GM06990 (cell line): ENCODE results near the gene PAPOLG.

Experiments
- DNase-seq: peaks from one replicate; pipeline ENCODE4 v3.0.0-alpha.2; 2011; ENCODE audit not compliant: insufficient read length; ENCODE audit errors: extremely low read depth
- H3K27me3 ChIP-seq: replicated peaks from 2 replicates; pipeline ENCODE4 v1.6.0; 2011; ENCODE audit warnings: low read length; ENCODE audit not compliant: control insufficient read depth, insufficient read depth
- H3K36me3 ChIP-seq: 2 replicates; pipeline ENCODE4 v1.5.1; 2011; ENCODE audit warnings: low read length; ENCODE audit not compliant: control insufficient read depth, insufficient read depth
- H3K4me3 ChIP-seq: replicated peaks from 2 replicates; pipeline ENCODE4 v1.5.1; 2011; ENCODE audit warnings: low read depth, mild to moderate bottlenecking, control low read depth, low read length
- CTCF ChIP-seq: IDR thresholded peaks from 2 replicates; pipeline ENCODE4 v1.5.1; 2011; ENCODE audit warnings: low read length, control low read depth, mild to moderate bottlenecking, inconsistent platforms; ENCODE audit not compliant: insufficient read depth, poor library complexity, severe bottlenecking

PAPOLG gene

GRCh38 chr2:60759654-60760053, 3.6 kb downstream of the PAPOLG start:
- Histone ChIP-seq H3K4me3 (no peak overlapping the region), H3K27me3 (no peaks in the 10 kb centered on the region), H3K36me3 (peaks cover 1% of the 10 kb centered on the region)
- no peak for DNase-seq
- TF ChIP-seq CTCF: no peak

GRCh38 chr2:60764736-60765534, 8.9 kb downstream of the PAPOLG start:
- Histone ChIP-seq H3K36me3 (peaks cover 6% of the 10 kb centered on the region), H3K4me3 (no peak overlapping the region), H3K27me3 (no peaks in the 10 kb centered on the region)
- no peak for DNase-seq
- TF ChIP-seq CTCF: no peak

DNA sequence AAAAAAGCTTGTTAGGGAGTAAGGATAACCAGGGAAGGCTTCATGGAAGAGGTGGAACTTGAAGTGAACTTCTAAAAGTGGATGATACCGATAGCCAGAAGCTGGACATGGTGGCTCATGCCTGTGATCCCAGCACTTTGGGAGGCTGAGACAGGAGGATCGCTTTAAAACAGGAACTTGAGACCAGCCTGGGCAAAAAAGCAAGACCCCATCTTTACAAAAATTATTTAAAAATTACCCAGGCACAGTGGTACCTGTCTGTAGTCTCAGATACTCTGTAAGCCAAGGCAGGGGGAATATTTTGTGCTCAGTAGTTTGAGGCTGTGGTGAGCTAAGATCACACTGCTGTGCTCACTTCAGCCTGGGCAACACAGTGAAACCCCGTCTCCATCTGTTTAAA, 10.2 kb downstream of the PAPOLG start:
- H3K36me3 ChIP-seq: peaks cover 6% of the 10 kb centered on the region

GRCh38 chr2:60771508-60771907, 15.4 kb downstream of the PAPOLG start:
- no peak for DNase-seq
- Histone ChIP-seq H3K4me3 (no peak overlapping the region), H3K36me3 (peaks cover 3% of the 10 kb centered on the region), H3K27me3 (no peaks in the 10 kb centered on the region)
- TF ChIP-seq CTCF: no peak

More for the DNA sequence above, 10.2 kb downstream of the PAPOLG start:
- no peaks in the 10 kb centered on the region for H3K27me3 ChIP-seq
- no peak for TF ChIP-seq CTCF
- H3K4me3 ChIP-seq: no peak overlapping the region
- DNase-seq: no peak

GRCh38 chr2:60775048-60775639, 19.1 kb downstream of the PAPOLG start:
- no peak for DNase-seq

More at GRCh38 chr2:60775048-60775639, 19.1 kb downstream of the PAPOLG start:
- TF ChIP-seq CTCF: no peak
- Histone ChIP-seq H3K36me3 (peaks cover 4% of the 10 kb centered on the region), H3K27me3 (no peaks in the 10 kb centered on the region), H3K4me3 (no peak overlapping the region)
